NCI-H510A treated with DMSO at 0.1 percent for 48 hours (cell line): ENCODE data around the gene MVD.

Experiments used
- DNase-seq: peaks from one replicate; lab custom pipeline; 2025; lab: John Stamatoyannopoulos, UW

The MVD gene

GRCh38 chr16:88606148-88606757, 56.6 kb downstream of the MVD start:
- DNase-seq = no peak

- no peak for DNase-seq
These were observed 57.4 kb downstream of the MVD start for GRCh38 chr16:88605186-88606147.

GRCh38 chr16:88602091-88602490, 60.8 kb downstream of the MVD start:
- peak; percentile 22 for DNase-seq
